Activated T-helper 1 cell treated with anti-CD3 and anti-CD28 coated beads, Interleukin-2, amount 50 U/mL, for 16 hours (primary cell): ENCODE results near the gene CCDC127.

Experiments
- DNase-seq, 2 donors: peaks; one replicate each; pipeline ENCODE4 v3.0.0-alpha.2; 2020; ENCODE audit warnings: low read depth in 1 of 2, low spot score in 1 of 2

Gene CCDC127

DNA sequence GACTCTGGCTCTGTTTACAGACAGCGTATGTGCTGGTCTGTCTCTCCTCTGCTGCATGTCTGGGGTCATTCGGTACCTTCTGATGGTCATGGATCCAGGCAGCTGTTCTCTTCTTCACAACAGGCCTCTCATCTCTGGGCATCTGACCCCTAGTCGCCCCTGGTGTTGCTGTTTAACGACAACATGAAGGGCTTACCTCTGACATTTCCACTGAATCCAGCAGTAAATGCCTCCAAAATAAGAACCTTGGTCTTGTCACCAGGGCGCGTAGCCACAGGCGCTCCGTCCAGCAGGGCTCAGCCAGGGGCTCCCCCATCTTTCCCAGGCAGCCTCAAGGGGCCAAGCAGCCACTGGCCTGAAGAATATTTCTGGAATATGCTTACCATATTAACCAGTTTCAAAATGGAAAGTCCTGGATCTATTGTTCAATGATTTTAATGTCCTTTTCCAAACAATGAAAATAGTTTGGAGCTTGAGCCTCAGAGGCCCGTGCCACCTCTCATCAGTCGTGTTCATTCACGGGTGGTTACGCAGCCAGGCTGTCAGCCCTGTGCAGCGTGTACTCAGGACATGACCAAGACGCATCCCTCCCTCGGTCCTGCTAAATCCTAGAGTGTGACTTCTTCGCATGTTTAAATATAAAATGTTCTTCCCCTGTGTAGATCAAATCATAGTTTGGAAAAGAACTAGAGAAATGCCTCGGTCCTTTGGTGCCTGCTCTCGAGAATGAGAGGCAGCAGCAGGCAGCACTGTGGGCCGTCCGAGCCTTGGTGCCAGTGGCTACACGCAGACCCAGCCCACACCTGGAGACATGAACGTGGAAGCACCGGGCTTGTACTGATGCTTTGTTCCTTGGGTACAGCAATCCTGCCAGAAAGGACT is 56.8 kb downstream of the CCDC127 start:
- DNase-seq = no peak

DNA sequence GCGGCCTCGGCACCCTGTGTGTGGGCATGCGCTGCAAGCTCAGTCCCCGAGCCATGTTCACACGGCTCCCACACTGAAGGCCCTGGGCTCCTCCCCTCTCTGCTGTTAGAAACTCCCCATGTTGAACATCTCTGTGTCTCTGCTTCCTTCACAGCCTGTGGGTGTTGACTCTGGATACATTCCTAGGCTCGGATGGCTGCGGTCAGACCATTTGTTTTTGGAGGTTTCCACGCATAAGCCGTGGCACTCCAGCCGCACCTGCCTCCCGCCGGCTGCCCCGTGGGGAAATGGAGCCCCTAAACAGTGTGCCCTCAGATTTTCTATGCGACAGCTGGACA is 57.8 kb downstream of the CCDC127 start:
- no peak for DNase-seq

DNA sequence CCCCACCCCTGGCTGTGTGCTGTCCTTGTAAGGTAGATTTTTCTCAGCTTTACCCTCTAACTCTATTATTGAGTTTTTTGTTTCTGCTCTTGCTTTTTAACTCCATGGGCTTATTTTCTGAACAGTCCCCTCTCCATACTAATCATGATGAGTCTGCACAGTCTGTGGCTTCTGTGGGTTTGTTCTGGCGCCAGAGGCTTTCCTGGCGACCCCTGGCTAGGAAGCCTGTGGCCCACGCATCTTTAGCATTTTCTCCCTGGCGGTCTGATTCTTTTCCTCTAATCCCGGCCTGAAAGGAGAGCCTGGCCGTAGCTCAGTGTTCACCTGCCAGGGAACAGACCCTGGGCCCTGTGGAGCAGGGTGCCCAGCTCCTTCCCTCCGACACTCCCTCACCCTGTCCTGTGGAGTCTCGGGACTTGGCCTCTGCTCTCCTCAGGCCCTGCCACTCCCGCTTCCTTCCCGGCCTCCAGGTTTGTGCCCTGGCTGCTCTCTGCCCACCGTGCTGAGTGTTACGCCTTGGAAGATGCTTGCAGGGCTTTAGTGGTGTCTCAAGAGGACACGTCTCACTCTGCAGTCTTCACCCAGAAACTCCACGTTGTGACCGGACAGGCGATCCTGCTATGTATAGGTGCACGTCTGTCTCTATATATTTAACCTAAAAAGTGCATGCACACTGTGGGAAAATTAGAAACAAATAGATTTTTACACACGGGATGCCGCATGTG is 58.3 kb downstream of the CCDC127 start:
- no peak for DNase-seq

DNA sequence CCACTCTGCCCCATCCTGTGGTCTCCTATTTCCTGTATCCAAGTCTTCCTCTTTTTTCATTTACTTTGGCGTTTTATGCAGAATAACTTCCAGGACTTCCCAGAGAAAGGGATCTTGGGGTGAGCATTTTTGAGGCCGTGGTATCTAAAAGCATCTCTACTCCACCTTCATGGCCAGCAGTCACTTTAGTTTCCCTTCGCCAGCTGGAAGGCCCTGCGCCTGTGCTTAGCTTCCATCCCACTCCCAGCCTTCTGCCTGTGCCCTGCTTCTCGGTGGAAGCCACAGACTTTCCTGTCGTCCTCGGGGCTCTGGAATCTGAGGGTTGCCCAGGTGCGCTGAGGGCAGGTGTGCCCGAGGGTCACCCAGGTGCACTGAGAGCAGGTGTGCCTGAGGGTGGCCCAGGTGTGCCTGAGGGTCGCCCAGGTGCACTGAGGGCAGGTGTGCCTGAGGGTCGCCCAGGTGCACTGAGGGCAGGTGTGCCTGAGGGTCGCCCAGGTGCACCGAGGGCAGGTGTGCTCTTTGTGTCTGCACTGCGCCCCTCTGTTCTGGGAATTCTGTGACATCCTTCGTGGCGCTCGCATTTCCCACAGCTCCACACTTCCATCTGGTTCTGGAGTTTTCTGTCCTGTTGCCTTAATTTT is 59.0 kb downstream of the CCDC127 start:
- no peak for DNase-seq

DNA sequence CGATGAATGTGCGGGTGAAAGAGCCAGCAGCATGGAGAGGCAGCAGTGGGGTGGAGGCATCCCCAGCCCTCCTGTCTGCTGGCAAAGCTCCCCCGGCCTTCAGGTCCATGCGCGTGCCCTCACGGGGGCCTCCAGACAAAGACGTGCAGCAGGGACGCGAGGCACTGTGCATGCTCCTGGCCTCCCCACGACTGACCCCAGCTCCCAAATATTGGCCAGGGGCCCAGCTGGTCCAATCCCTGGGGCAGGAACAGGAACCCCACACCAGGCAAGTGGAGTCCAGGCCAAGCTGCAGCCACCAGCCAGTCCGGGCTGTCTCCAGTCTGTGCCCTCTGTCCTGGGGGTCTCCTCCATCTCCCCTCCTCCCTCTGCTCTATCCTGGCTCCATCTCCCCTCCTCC is 60.2 kb downstream of the CCDC127 start:
- DNase-seq = no peak

DNA sequence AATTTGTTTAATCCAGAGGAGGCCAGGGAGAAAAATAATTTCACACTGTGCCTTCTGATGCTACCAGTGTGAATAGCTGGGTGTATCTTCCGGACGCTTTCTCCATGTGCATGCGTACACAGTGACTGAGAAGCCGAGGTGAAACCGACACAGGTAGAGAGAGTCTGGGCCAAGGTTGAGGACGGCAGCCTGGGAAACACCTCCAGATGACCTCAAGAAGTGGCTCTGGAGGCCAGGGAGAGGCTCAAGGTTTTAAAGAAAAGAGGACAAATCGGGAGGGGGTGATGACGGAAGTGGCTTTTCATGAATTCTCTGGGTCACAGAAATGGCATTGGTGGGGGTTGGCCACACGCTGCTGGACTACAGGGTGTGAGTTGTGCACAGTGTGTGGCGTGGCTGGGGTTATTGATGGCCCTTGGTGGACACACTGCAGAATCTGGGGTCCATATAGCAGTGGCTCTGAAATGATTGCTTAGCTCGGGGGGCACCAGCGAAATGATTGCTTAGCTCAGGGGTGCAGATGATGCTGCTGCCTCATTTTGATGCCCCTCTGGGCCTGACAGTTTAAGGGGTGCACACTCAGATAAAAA is 60.7 kb downstream of the CCDC127 start:
- no peak for DNase-seq

DNA sequence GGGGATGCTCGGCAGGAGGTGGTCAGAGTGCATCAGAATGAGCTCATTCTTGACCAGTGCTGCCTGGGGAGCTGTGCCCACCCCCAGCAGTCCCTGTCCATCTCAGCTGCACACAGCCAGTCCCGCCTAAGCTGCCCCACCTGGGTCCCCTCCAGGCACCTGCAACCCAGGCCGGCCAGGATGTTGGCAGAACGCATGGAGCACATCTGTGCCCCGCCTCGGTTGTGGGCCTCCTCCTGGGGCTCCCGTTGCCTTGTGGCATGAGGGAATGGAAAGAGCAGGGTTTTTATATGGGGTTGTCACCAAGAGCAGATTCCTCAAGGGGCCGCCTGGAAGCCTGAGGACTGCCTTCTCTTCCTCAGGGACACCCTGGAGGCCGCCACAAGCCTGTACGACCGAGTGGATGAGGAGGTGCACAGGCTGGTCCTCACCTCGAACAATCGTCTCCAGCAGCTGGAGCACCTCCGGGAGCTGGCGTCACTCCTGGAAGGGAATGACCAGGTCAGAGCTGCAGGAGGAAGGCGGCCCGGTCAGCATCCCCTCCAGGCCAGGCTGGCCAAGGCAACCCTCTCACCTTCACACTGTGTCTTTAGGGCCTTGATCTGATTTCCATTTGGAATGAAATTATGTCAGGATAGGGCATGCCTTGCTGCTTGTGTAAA is 61.4 kb downstream of the CCDC127 start:
- no peak for DNase-seq

DNA sequence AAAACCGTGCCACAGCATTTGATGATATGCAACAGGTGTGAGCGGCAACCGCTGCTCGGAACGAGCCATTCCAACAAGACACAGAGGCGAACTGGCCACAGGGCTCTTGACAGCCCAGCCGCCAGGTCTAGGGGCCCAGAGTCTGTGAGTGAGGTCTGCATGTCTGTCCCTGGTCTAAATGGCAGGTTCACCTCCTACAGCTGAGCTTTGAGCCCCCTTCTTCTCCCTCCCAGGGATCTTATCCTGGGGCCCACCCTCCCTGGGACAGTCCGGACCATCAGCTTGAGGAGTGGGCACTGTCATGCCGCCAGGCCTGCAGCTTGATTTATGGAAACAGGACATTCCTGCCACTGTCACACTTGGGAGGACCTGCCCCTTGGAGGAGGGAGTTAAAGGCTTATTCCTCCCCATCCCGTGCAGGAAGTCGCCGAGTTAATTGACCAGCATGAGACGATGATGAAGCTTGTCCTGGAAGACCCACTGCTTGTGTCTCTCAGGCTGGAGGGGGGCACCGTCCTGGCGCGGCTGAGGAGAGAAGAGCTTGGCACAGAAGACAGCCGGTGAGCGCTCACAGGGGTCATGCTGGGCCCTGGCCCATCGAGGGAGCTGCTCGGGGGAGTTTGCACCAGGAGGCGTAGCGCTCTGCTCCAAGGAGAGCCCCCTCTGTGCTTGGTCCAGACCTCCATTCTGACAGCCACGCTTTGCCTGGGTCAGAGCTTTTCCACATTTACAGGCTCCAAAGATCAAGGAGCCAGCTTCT is 62.1 kb downstream of the CCDC127 start:
- no peak for DNase-seq

DNA sequence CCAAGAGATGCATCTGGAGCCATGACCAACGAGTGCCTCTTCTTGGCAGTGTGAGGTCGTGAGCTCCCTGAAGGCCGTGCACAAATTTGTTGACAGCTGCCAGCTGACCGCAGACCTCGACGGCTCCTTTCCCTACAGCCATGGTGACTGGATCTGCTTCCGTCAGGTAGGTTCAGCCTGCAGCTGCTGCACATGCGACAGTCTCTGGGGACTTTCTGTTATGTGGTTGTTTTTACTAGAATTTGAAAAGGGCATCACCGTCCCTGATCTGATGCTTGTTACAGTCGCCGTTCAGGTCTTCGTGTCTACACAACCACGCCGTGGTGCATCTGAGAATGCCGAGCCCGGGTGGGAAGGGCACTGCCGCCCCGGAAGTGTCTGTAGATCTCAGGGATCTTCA is 63.1 kb downstream of the CCDC127 start:
- DNase-seq = no peak

DNA sequence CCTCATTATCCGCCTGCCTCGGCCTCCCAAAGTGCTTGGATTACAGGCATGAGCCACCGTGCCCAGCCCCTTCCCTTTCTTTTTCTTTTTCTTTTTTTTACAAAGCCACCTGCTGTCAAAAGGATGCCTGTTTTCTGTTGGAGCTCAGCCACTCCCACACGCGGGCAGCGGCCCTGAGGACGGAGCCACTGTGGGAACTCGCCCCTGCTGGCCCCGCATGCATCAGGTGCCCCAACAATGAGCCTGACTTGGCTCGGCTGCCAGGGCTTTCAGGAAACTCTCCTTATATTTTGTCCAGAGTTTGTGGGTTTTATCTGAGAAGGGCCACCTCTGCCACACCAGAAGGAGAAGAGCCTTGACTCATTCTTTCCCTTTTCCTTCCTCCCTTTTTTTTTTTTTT is 63.7 kb downstream of the CCDC127 start:
- no peak for DNase-seq

DNA sequence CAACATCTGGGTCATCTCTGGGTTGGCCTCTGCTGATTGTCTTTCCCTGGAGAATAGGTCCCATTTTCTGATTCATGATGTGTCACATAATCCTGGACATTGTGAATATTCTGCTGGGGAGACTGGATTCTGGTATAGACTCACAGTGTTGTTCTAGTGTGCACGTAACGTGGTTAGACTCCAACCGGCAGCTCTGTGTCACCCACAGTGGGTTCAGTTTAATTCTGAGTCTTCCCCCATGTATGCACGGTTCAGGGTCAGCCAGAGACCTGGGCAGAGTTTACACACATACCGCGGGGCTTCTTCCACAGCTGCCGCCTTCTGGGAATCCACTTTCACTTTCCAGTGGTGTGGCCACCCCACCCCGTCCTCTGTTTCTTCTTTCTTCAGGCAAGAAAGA is 64.7 kb downstream of the CCDC127 start:
- no peak for DNase-seq

DNA sequence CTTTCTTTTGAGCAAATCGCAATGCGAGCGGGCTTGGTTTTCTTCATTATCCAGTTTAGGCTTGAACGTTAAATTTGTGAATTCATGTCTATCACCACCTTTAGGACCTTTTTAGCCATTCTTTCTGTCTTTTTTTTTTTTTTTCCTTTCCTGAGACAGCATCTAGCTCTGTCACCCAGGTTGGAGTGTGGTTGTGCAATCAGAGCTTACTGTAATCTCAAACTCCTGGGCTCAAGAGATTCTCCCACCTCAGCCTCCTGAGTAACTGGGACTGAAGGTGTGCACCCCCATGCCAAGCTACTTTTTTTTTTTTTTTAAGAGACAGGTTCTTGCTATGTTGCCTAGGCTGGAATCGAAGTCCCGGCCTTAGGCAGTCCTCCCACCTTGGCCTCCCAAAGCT is 65.9 kb downstream of the CCDC127 start:
- DNase-seq = no peak

DNA sequence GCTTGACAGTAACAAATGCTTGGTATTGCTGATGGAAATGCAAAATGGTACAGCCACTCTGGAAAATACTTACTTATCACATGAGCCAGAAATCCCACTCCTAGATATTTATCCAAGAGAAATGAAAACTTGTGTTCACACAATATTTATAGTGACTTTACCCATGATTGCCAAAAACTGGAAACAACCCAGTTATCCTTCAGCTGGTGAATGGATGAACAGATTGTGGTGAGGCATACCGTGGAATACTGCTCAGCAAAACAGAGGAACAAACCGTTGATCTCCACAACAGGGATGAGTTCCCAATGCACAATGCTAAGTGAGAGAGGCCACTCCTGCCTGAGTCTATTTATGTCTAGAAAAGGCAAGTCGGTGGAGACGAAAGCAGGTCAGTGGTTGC is 67.2 kb downstream of the CCDC127 start:
- no peak for DNase-seq

DNA sequence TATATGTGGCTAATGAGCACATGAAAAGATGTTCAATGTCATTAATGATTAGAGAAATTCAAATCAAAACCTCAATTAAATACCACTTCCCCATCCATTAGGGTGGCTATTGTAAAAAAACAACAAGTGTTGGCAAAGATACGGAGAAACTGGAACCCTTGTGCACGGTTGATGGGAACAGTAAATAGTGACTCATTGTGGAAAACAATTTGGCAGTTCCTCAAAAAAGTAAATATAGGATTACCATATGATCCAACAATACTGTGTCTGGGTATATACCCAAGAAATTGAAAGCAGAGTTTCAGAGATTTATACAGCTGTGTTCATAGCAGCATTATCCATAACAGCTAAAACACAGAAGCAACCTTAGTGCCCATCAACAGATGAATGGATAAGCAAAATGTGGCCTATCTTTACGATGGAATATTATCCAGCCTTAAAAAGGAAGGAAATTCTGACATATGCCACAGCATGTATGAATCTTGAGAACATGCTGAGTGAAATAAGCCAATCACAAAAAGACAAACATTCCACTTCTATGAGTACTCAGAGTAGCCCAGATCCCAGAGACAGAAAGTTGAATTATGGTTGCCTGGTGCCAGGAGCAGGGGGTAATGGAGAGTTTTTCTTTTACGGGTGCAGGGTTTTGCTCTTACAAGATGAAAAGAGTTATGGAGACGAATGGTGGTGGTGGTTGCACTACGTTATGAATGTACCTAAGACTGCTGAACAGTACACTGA is 68.0 kb downstream of the CCDC127 start:
- no peak for DNase-seq

DNA sequence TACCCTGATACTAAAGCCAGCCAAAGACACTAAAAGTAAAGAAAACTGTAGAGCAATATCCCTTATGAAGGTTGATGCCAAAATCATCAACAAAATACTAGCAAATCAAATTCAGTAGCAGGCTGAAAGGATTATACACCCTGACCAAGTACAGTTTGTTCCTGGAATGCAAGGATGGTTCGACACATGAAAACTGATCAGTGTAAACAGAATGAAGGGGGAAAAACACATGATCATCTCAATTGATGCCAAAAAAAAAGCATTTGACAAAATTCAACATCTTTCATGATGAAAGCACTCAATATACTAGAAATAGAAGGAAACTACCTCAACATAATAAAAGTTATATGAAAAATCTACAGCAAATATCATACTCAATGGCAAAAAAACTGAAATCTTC is 70.2 kb downstream of the CCDC127 start:
- no peak for DNase-seq
